ENCODE results near the gene MFSD1. TPM values are rescaled to one million over a fixed set of nuclear protein-coding genes. Genes with fewer than 3 reads are reported as not detected.
A peak's percentile ranks its signal among the peaks of the same experiment; 100 is the strongest.

MFSD1 gene
- total RNA-seq (2014; rRNA removed; shearing (Covaris generic)): 58.3 and 62.4 TPM in 2 replicates
- 39.6 and 43.0 TPM in 2 replicates for polyA plus RNA-seq (2015; cell fraction: cytosol; rRNA removed)
- 26.0 and 28.5 TPM in 2 replicates for polyA plus RNA-seq (2015; cell fraction: nucleus; rRNA removed)

- peak; percentile 56 for DNase-seq (ENCODE audit: low read depth, low spot score)
- in situ Hi-C loops (cut with HindIII; ENCODE audit: low pct_unique_long_range_greater_than_20kb, low sequenced_read_pairs): no loop called here
Measured at GRCh38 chr3:158801696-158802408, at the start of gene MFSD1. MFSD1 (plus strand) TSS chr3:158802054; CDS start chr3:158802153, 99 bp downstream.

GRCh38 chr3:158753854-158754253, 48.0 kb upstream of the MFSD1 start:
- DNase-seq (ENCODE audit: low read depth, low spot score): no peak
- in situ Hi-C loops (cut with HindIII; ENCODE audit: low pct_unique_long_range_greater_than_20kb, low sequenced_read_pairs): no loop called here

- no peak for DNase-seq (ENCODE audit: low read depth, low spot score)
- in situ Hi-C loops (cut with HindIII; ENCODE audit: low pct_unique_long_range_greater_than_20kb, low sequenced_read_pairs): no loop called here
Measured at GRCh38 chr3:158755421-158755820, 46.4 kb upstream of the MFSD1 start.

GRCh38 chr3:158761350-158761749, 40.5 kb upstream of the MFSD1 start:
- no peak for DNase-seq (ENCODE audit: low read depth, low spot score)

GRCh38 chr3:158762701-158763100, 39.2 kb upstream of the MFSD1 start:
- no peak for DNase-seq (ENCODE audit: low read depth, low spot score)
- in situ Hi-C loops (cut with HindIII; ENCODE audit: low pct_unique_long_range_greater_than_20kb, low sequenced_read_pairs): no loop called here

More at GRCh38 chr3:158761350-158761749, 40.5 kb upstream of the MFSD1 start:
- in situ Hi-C loops (cut with HindIII; ENCODE audit: low pct_unique_long_range_greater_than_20kb, low sequenced_read_pairs): no loop called here

- DNase-seq (ENCODE audit: low read depth, low spot score): no peak
- in situ Hi-C loops (cut with HindIII; ENCODE audit: low pct_unique_long_range_greater_than_20kb, low sequenced_read_pairs): no loop called here
Measured at GRCh38 chr3:158763421-158763820, 38.4 kb upstream of the MFSD1 start.

- no peak for DNase-seq (ENCODE audit: low read depth, low spot score)
Measured at GRCh38 chr3:158765518-158766205, 36.2 kb upstream of the MFSD1 start.

GRCh38 chr3:158766364-158766763, 35.5 kb upstream of the MFSD1 start:
- in situ Hi-C loops (cut with HindIII; ENCODE audit: low pct_unique_long_range_greater_than_20kb, low sequenced_read_pairs): no loop called here
- DNase-seq (ENCODE audit: low read depth, low spot score): no peak

More at GRCh38 chr3:158765518-158766205, 36.2 kb upstream of the MFSD1 start:
- in situ Hi-C loops (cut with HindIII; ENCODE audit: low pct_unique_long_range_greater_than_20kb, low sequenced_read_pairs): no loop called here

GRCh38 chr3:158768361-158768787, 33.5 kb upstream of the MFSD1 start:
- DNase-seq (ENCODE audit: low read depth, low spot score): no peak
- in situ Hi-C loops (cut with HindIII; ENCODE audit: low pct_unique_long_range_greater_than_20kb, low sequenced_read_pairs): no loop called here

- in situ Hi-C loops (cut with HindIII; ENCODE audit: low pct_unique_long_range_greater_than_20kb, low sequenced_read_pairs): no loop called here
Measured at GRCh38 chr3:158768881-158769543, 32.8 kb upstream of the MFSD1 start.

GRCh38 chr3:158769549-158769948, 32.3 kb upstream of the MFSD1 start:
- in situ Hi-C loops (cut with HindIII; ENCODE audit: low pct_unique_long_range_greater_than_20kb, low sequenced_read_pairs): no loop called here
- no peak for DNase-seq (ENCODE audit: low read depth, low spot score)

More at GRCh38 chr3:158768881-158769543, 32.8 kb upstream of the MFSD1 start:
- no peak for DNase-seq (ENCODE audit: low read depth, low spot score)

GRCh38 chr3:158769952-158770740, 31.7 kb upstream of the MFSD1 start:
- no peak for DNase-seq (ENCODE audit: low read depth, low spot score)
- in situ Hi-C loops (cut with HindIII; ENCODE audit: low pct_unique_long_range_greater_than_20kb, low sequenced_read_pairs): no loop called here

- in situ Hi-C loops (cut with HindIII; ENCODE audit: low pct_unique_long_range_greater_than_20kb, low sequenced_read_pairs): no loop called here
- no peak for DNase-seq (ENCODE audit: low read depth, low spot score)
Measured at GRCh38 chr3:158770741-158771350, 31.0 kb upstream of the MFSD1 start.

- DNase-seq (ENCODE audit: low read depth, low spot score): no peak
- in situ Hi-C loops (cut with HindIII; ENCODE audit: low pct_unique_long_range_greater_than_20kb, low sequenced_read_pairs): no loop called here
Measured at GRCh38 chr3:158771577-158771976, 30.3 kb upstream of the MFSD1 start.

- in situ Hi-C loops (cut with HindIII; ENCODE audit: low pct_unique_long_range_greater_than_20kb, low sequenced_read_pairs): no loop called here
Measured at GRCh38 chr3:158771982-158772381, 29.9 kb upstream of the MFSD1 start.

GRCh38 chr3:158773166-158773565, 28.7 kb upstream of the MFSD1 start:
- in situ Hi-C loops (cut with HindIII; ENCODE audit: low pct_unique_long_range_greater_than_20kb, low sequenced_read_pairs): no loop called here
- no peak for DNase-seq (ENCODE audit: low read depth, low spot score)

More at GRCh38 chr3:158771982-158772381, 29.9 kb upstream of the MFSD1 start:
- DNase-seq (ENCODE audit: low read depth, low spot score): no peak

Data from SK-MEL-5 (cell line).